NOMO-1 treated with DMSO at 0.1 percent for 48 hours (cell line): Measurements from ENCODE around the gene OTOA.
"Not testable (repeated sequence)": the region's sequence is repeated elsewhere in the genome, so short reads cannot be mapped to it uniquely, and the experiment has no call there.

Experiments
- DNase-seq: peaks from one replicate; lab custom pipeline; 2025; ENCODE audit not compliant: unreplicated experiment; lab: John Stamatoyannopoulos, UW

Gene OTOA

DNA sequence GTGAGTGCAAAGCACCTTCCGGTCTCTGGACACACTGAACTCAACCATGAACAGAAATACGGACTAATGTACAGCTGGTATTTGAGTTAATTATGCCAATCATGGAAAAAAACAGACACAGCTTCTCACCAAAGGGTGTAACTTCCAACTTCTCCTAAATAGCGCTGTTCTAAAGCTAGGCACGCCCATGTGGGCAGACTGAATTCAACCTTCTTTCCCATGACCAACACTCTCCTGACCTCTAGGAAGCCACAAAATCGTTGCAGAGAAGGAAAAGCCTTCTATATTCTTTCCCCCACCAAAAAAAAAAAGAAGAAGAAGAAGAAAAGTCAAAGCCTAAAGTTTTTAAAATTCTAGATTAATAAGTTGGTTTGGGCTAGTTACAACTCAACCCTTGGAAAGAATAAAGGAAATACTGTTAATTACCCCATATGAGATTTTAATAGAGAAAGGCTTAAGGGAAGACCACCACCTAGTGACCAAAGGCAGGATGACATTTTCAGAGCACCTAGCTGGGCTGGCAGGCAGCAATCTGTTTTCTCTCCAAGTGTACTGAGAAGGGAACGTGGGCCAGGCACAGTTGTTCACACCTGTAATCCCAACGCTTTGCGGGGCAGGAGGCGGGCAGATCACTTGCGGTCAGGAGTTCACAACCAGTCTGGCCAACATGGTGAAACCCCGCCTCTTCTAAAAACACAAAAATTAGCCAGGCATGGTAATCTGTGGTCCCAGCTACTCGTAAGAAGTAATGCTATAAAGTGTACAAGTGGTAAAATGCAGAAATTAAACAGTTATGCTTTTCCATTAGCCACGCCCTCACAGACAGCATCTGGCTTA lies 138.0 kb downstream of the OTOA start:
- peak; percentile 44 for DNase-seq

GRCh38 chr16:21802375-21802663 lies 138.6 kb downstream of the OTOA start:
- DNase-seq, result not testable (repeated sequence)
